Uterus (tissue), 4 donors: ENCODE data around the gene KCNAB2. TPM values are rescaled to one million over a fixed set of nuclear protein-coding genes. Genes with fewer than 3 reads are reported as not detected.

Experiments
- DNase-seq, 2 donors: peaks; one replicate each; pipeline ENCODE4 v3.0.0-alpha.2; 2019 to 2020
- H3K27ac ChIP-seq, 2 donors: fragments of 200-600 bp; sonication (generic); 1 replicate in 1 of 2; 2 replicates in 1 of 2; pipeline ENCODE4 v1.5.1; 2016 to 2018
- H3K27me3 ChIP-seq, 2 donors: fragments of 200-600 bp; sonication (generic); one replicate each; pipeline ENCODE4 v1.5.1; 2018 to 2019; ENCODE audit warnings: control low read depth in 1 of 2
- H3K36me3 ChIP-seq, 2 donors: fragments of 200-600 bp; sonication (generic); one replicate each; pipeline ENCODE4 v1.5.1; 2019; ENCODE audit warnings: control low read depth in 1 of 2
- H3K4me1 ChIP-seq, 2 donors: fragments of 200-600 bp; sonication (generic); one replicate each; pipeline ENCODE4 v1.5.1; 2018 to 2019; ENCODE audit warnings: control low read depth in 1 of 2
- H3K4me3 ChIP-seq, 2 donors: fragments of 200-600 bp; sonication (generic); 1 replicate in 1 of 2; 2 replicates in 1 of 2; pipeline ENCODE4 v1.5.1; 2018 to 2019; ENCODE audit warnings: mild to moderate bottlenecking in 1 of 2
- H3K9me3 ChIP-seq, 2 donors: fragments of 200-600 bp; sonication (generic); one replicate each; pipeline ENCODE4 v1.5.1; 2019; ENCODE audit warnings: control low read depth in 1 of 2
- CTCF ChIP-seq, 4 experiments: fragments of 200-600 bp in 2 of 4; fragments of 450-650 bp in 2 of 4; sonication (generic) in 2 of 4; IDR thresholded peaks; one replicate each; pipeline ENCODE4 v1.5.1; 2016 to 2019; ENCODE audit warnings: antibody characterized with exemption in 4 of 4, mild to moderate bottlenecking in 2 of 4, moderate library complexity in 1 of 4
- POLR2A ChIP-seq, 2 donors: fragments of 450-650 bp; IDR thresholded peaks; one replicate each; pipeline ENCODE4 v1.6.1; 2016; ENCODE audit warnings: antibody characterized with exemption in 2 of 2, mild to moderate bottlenecking in 1 of 2, moderate library complexity in 1 of 2
- intact Hi-C: fragments of 100-400 bp; cut with DNase I; formaldehyde crosslinking; loops from one replicate; pipeline ENCODE4 v1.15.1; 2023; ENCODE audit warnings: low total_unique reads
- total RNA-seq, 4 donors: library from RNA; depleted of rRNA in 3 of 4; stranded (reverse); fragments of >200 nt in 3 of 4; gene quantifications; one replicate each; pipeline versions ENCODE4 v1.1.0 to v1.2.4, GENCODE V29; 2014 to 2023
- donor health status: DM: yes; HTN: yes; CAD: no.

The KCNAB2 gene
- total RNA-seq, 4 donors from 2014 or later, result 1.5 to 21.2 (median 12.9) TPM

- H3K27me3 ChIP-seq, result peaks cover 0 to 5% of the 10 kb centered on the region in 2 donors
Measured at GRCh38 chr1:6102532-6102845, 56.8 kb downstream of the KCNAB2 start.

GRCh38 chr1:6103111-6103853 lies 57.6 kb downstream of the KCNAB2 start:
- intact Hi-C loops, result no loop called here
- H3K4me3 ChIP-seq, result no peak overlapping the region
- H3K27me3 ChIP-seq, result peaks cover 0 to 5% of the 10 kb centered on the region in 2 donors
- no peaks in the 10 kb centered on the region for H3K9me3 ChIP-seq
- TF ChIP-seq CTCF (IDR thresholded peaks at IDR 0.05), result no peak
- no peak for TF ChIP-seq POLR2A (IDR thresholded peaks at IDR 0.05)
- no peak overlapping the region for H3K27ac ChIP-seq
- no peaks in the 10 kb centered on the region for H3K36me3 ChIP-seq
- no peak for DNase-seq
- peaks cover 0 to 4% of the 10 kb centered on the region in 2 donors for H3K4me1 ChIP-seq

More at GRCh38 chr1:6102532-6102845, 56.8 kb downstream of the KCNAB2 start:
- intact Hi-C loops, result no loop called here
- H3K36me3 ChIP-seq, result no peaks in the 10 kb centered on the region
- no peak overlapping the region for H3K27ac ChIP-seq
- H3K4me3 ChIP-seq, result no peak overlapping the region
- peaks cover 0 to 4% of the 10 kb centered on the region in 2 donors for H3K4me1 ChIP-seq
- no peaks in the 10 kb centered on the region for H3K9me3 ChIP-seq
- TF ChIP-seq POLR2A (IDR thresholded peaks at IDR 0.05), result no peak
- no peak for TF ChIP-seq CTCF (IDR thresholded peaks at IDR 0.05)
- DNase-seq, result no peak

- DNase-seq, result no peak
Measured at GRCh38 chr1:6103854-6104530, 58.3 kb downstream of the KCNAB2 start.

GRCh38 chr1:6104631-6105030 lies 58.9 kb downstream of the KCNAB2 start:
- H3K27ac ChIP-seq, result no peak overlapping the region
- H3K9me3 ChIP-seq, result no peaks in the 10 kb centered on the region
- H3K4me3 ChIP-seq, result no peak overlapping the region
- H3K27me3 ChIP-seq, result peaks cover 0 to 5% of the 10 kb centered on the region in 2 donors
- intact Hi-C loops, result no loop called here
- no peaks in the 10 kb centered on the region for H3K4me1 ChIP-seq
- no peak for DNase-seq
- H3K36me3 ChIP-seq, result no peaks in the 10 kb centered on the region
- TF ChIP-seq CTCF (IDR thresholded peaks at IDR 0.05) (no peak), POLR2A (IDR thresholded peaks at IDR 0.05) (no peak)

More at GRCh38 chr1:6103854-6104530, 58.3 kb downstream of the KCNAB2 start:
- Histone ChIP-seq H3K27ac (no peak overlapping the region), H3K36me3 (no peaks in the 10 kb centered on the region), H3K9me3 (no peaks in the 10 kb centered on the region), H3K4me1 (no peaks in the 10 kb centered on the region), H3K27me3 (peaks cover 0 to 5% of the 10 kb centered on the region in 2 donors), H3K4me3 (no peak overlapping the region)
- intact Hi-C loops, result no loop called here
- no peak for TF ChIP-seq POLR2A (IDR thresholded peaks at IDR 0.05)
- TF ChIP-seq CTCF (IDR thresholded peaks at IDR 0.05), result no peak

GRCh38 chr1:6105218-6105679 lies 59.6 kb downstream of the KCNAB2 start:
- intact Hi-C loops, result no loop called here
- Histone ChIP-seq H3K36me3 (no peaks in the 10 kb centered on the region), H3K4me1 (no peaks in the 10 kb centered on the region), H3K9me3 (no peaks in the 10 kb centered on the region), H3K27ac (no peak overlapping the region), H3K27me3 (peaks cover 0 to 5% of the 10 kb centered on the region in 2 donors), H3K4me3 (no peak overlapping the region)
- no peak for DNase-seq
- TF ChIP-seq CTCF (IDR thresholded peaks at IDR 0.05) (no peak), POLR2A (IDR thresholded peaks at IDR 0.05) (no peak)
